ENCODE data around the gene RABGAP1L. TPM values are rescaled to one million over a fixed set of nuclear protein-coding genes. Genes with fewer than 3 reads are reported as not detected.
"Not testable (repeated sequence)": the region's sequence is repeated elsewhere in the genome, so short reads cannot be mapped to it uniquely, and the experiment has no call there.

Gene RABGAP1L
- total RNA-seq, 1 donor from 2014 or later: 48.8 TPM

- intact Hi-C loops (cut with micrococcal nuclease): no loop called here
Measured at GRCh38 chr1:174700314-174700713, 541.0 kb downstream of the RABGAP1L start.

GRCh38 chr1:174700775-174701174 lies 541.5 kb downstream of the RABGAP1L start:
- intact Hi-C loops (cut with micrococcal nuclease): no loop called here

DNA sequence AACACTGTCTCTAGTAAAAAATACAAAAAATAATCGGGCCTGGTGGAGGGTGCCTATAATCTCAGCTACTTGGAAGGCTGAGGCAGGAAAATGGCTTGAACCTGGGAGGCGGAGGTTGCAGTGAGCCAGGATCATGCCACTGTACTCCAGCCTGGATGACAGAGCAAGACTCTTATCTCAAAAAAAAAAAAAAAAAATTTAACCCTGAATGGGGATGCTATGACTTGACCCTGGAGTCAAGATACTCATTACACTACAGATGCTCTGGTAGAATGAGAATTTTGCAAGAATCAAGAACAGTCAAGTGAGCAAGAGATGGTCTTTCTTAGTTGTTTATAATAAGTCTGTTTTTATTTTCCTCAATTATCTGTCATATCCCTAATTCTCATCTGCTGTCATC lies 542.2 kb downstream of the RABGAP1L start:
- intact Hi-C loops (cut with micrococcal nuclease): no loop called here

- intact Hi-C loops (cut with micrococcal nuclease): no loop called here
Measured at GRCh38 chr1:174702011-174702410, 542.7 kb downstream of the RABGAP1L start.

GRCh38 chr1:174703309-174703708 lies 544.0 kb downstream of the RABGAP1L start:
- intact Hi-C loops (cut with micrococcal nuclease): no loop called here

- intact Hi-C loops (cut with micrococcal nuclease): no loop called here
Measured at GRCh38 chr1:174704300-174704699, 545.0 kb downstream of the RABGAP1L start.

DNA sequence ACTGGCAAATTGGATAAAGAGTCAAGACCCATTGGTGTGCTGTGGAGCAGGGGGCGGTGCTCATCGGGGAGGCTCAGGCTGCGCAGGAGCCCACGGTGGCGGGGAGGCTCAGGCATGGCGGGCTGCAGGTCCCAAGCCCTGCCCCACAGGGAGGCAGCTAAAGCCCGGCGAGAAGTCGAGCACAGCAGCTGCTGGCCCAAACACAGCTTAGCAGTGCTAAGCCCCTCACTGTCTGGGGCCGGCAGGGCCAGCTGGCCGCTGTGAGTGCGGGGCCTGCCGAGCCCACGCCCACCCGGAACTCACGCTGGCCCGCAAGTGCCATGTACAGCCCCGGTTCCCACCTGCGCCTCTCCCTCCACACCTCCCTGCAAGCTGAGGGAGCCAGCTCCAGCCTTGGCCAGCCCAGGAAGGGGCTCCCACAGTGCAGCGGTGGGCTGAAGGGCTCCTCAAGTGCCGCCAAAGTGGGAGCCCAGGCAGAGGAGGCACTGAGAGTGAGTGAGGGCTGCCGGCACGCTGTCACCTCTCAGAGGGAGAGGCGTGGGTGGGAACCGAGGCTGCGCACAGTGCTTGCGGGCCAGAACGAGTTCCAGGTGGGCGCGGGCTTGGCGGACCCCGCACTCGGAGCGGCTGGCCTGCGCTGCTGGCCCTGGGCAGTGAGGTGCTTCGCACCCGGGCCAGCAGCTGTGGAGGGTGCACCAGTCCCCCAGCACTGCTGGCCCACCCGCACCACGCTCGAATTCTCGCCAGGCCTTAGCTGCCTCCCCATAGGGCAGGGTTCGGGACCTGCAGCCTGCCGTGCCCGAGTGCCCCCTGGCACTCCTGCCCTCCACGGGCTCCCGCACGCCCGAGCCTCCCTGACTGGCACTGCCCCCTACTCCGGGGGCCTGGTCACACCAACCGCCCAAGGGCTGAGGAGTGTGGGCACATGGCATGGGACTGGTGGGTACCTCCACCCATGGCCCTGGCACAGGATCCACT lies 551.8 kb downstream of the RABGAP1L start:
- intact Hi-C loops (cut with micrococcal nuclease): no loop called here

DNA sequence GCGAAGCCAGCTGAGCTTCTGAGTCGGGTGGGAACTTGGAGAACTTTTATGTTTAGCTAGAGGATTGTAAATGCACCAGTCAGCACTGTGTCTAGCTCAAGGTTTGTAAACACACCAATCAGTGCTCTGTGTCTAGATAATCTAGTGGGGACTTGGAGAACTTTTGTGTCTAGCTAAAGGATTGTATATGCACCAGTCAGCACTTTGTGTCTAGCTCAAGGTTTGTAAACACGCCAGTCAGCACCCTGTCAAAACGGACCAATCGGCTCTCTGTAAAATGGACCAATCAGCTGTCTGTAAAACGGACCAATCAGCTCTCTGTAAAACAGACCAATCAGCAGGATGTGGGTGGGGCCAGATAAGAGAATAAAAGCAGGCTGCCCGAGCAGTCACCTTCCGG lies 552.5 kb downstream of the RABGAP1L start:
- intact Hi-C loops (cut with micrococcal nuclease): not testable (repeated sequence)

DNA sequence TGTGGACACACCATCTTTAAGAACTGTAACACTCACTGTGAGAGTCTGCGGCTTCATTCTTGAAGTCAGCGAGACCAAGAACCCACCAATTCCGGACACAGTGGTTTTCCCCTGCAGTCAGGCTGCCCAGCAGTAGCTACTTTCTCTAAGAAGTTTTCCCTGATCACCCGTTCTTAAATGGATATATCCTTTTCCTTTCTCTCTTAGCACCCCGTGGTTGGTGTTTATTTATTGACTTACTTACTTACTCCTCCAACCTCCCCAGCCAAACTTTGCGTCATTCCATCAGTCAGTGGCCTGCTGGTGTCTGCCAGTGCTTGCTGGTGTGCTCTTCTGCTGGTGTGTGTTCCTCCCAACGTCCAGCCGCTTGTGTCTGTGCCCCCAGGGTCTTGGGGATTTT lies 553.2 kb downstream of the RABGAP1L start:
- intact Hi-C loops (cut with micrococcal nuclease): no loop called here

DNA sequence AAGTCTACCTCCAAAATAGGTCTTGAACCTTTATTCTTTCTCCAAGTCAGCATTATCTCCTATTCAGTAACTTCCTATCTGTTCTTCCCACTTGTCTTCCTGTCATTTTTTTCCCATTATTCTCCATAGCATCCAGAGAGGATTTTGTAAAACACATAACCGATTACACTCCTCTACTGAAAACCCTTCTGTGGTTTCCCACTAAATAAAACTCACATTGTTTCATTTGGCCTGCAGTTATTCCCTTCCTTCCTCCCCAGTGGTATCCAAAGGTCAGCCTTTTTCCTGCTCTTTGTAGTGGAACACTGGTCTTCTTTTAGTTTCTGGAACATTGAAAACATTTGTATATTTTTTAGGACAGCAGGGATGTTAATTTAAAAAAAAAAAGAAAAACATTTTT lies 554.5 kb downstream of the RABGAP1L start:
- intact Hi-C loops (cut with micrococcal nuclease): no loop called here

- intact Hi-C loops (cut with micrococcal nuclease): no loop called here
Measured at GRCh38 chr1:174719194-174719593, 559.9 kb downstream of the RABGAP1L start.

DNA sequence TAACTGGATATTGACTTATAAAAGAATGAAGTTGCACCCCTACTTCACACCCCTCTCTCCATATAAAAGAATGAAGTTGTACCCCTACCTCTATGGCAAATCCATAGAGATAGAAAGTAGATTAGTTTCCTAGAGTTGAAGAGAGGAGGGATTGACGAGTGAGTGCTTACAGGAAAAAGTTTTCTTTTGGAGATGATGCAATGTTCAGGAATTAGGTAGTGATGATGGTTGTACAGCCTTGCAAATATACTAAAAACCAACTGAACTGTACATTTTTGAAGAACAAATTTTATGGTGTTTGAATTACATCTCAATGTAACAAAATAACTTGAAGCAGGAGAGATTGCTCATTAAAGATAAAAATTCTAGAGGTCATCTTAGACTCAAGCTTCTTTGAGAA lies 561.3 kb downstream of the RABGAP1L start:
- intact Hi-C loops (cut with micrococcal nuclease): no loop called here

DNA sequence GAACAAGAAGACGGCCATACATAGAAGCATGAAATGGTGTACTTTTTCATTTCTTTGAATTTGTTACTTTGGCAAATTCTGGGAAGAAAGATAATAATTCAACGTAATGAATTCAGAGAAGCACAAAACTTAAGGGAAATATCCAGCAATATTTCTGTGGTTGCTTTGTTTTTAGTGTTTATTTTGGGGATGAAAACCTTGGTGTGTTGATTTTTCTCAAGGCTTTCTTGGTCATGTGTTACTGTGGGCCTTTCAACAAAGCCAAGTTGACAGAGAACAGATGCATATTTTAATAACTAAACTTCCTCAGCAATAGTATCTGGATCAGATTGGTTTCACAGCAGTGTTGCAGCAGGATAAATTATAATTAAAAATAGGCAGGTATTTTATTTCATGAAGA lies 561.9 kb downstream of the RABGAP1L start:
- intact Hi-C loops (cut with micrococcal nuclease): no loop called here

GRCh38 chr1:174723816-174724215 lies 564.5 kb downstream of the RABGAP1L start:
- intact Hi-C loops (cut with micrococcal nuclease): no loop called here

DNA sequence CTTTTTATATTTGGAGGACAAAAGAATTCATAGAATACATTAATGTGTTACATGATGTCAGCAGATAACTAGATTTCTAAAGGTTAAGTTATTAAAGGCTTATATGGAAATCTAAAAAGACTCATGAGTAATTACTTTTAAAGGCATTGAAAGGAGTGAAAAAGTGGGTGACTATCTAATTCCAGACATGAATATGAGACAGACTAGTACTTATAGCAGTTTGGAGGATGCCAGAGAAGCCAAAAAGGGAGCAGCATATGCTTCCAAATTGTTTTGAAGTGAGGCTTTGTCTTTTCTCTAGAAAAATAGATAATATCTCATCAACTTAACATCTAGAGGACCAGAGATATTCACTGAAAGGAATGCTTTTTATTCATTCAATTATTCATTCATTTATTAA lies 564.9 kb downstream of the RABGAP1L start:
- intact Hi-C loops (cut with micrococcal nuclease): no loop called here

GRCh38 chr1:174726167-174726879 lies 567.0 kb downstream of the RABGAP1L start:
- intact Hi-C loops (cut with micrococcal nuclease): loop anchor here (1.0 kb wide), 2 partner anchors 464 to 468 kb away; no protein-coding TSS in a partner anchor

DNA sequence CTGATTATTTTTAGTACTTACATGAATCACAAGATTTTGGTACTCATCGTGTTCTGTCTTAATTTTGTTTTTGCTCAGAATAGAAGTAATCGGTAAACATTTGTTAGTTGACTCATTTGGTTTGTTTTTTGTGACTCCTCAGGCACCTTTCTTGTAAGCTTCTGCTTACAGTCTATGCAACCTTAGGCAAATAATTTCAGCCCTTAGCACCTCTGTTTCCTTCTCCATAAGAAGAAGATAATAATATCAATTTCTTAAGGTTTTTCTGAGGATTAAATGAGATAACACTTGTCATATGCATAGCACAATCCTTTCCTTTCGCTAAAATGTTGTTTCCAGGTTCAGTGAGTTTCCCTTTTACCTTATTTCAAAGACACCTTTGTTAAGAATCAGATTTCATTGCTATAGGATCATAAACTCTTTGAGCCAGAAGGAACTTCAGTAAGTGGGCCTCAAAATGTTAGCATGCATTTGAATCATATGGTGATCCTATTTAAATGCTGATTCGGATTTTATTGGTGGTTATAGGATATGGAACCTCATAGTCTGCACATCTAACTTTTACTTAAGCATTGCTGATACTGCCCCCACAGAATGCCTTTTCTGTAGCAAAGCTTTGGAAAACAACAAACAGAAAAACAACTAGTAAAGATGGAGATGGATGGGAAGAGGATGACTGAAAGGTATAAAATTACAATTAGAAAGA lies 567.7 kb downstream of the RABGAP1L start:
- intact Hi-C loops (cut with micrococcal nuclease): loop anchor here (1.0 kb wide), 2 partner anchors 465 to 469 kb away; no protein-coding TSS in a partner anchor

DNA sequence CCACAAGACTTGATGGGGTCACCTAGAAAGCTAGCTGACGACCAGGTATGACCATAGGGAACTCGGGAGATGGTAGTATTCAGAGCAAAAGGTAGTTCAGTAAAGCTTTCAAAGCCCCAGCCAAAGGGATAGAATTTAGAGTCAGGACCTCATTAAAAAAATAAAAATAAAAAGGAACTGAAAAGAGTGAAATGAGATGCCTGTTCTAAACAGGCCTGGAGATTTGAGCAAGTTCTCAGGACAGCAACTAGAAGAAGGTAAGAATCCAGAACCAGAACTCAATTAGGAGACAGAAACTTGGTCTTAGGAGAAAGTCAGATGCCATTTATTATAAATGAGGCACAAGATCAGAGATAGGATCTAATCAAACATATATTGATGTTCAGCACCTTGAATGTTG lies 575.0 kb downstream of the RABGAP1L start:
- intact Hi-C loops (cut with micrococcal nuclease): no loop called here

GRCh38 chr1:174736831-174737230 lies 577.5 kb downstream of the RABGAP1L start:
- intact Hi-C loops (cut with micrococcal nuclease): no loop called here

- intact Hi-C loops (cut with micrococcal nuclease): loop anchor here (5.0 to 10.0 kb wide), 2 partner anchors 1308 to 1996 kb away; no protein-coding TSS in a partner anchor
Measured at GRCh38 chr1:174740249-174740968, 581.1 kb downstream of the RABGAP1L start.

Measured in T-helper 2 cell treated with Interferon-gamma antibody and Interleukin-4, amounts not matched to agents 100 ng/mL and 5 ng/mL, for 36 hours (primary cell).